Measurements from ENCODE around the gene DIS3L2. TPM values are rescaled to one million over a fixed set of nuclear protein-coding genes. Genes with fewer than 3 reads are reported as not detected.
A peak's percentile ranks its signal among the peaks of the same experiment; 100 is the strongest.
"Not testable (repeated sequence)": the region's sequence is repeated elsewhere in the genome, so short reads cannot be mapped to it uniquely, and the experiment has no call there.

DIS3L2 gene
- total RNA-seq, 1 experiment from 2014 or later, result 15.8 TPM

GRCh38 chr2:232351686-232352510, 390.4 kb downstream of the DIS3L2 start:
- DNase-seq, result no peak
- Histone ChIP-seq H3K9me3 (ENCODE audit: low read length) (no peaks in the 10 kb centered on the region), H3K79me2 (ENCODE audit: low read length) (no peaks in the 10 kb centered on the region), H3K9ac (ENCODE audit: low read length) (no peak overlapping the region), H3K9me2 (replicated peaks; ENCODE audit: insufficient read depth, low read length) (no peaks in the 10 kb centered on the region), H2AFZ (ENCODE audit: low read length) (no peak overlapping the region), H3K27me3 (ENCODE audit: low read length) (no peaks in the 10 kb centered on the region), H3K36me3 (ENCODE audit: insufficient read depth, low read length) (no peaks in the 10 kb centered on the region), H3K4me3 (ENCODE audit: low read length) (no peak overlapping the region), H3K4me2 (ENCODE audit: low read depth, low read length, poor library complexity, severe bottlenecking) (no peak overlapping the region), H4K20me1 (ENCODE audit: insufficient read depth, low read depth, low read length) (no peaks in the 10 kb centered on the region), H3K4me1 (ENCODE audit: low read length) (no peaks in the 10 kb centered on the region), H3K27ac (ENCODE audit: low read length) (no peak overlapping the region)

- H3K27me3 ChIP-seq (ENCODE audit: low read length), result no peaks in the 10 kb centered on the region
Observed at GRCh38 chr2:232352511-232353091, 391.1 kb downstream of the DIS3L2 start.

GRCh38 chr2:232353096-232353495, 391.6 kb downstream of the DIS3L2 start:
- Histone ChIP-seq H3K9ac (ENCODE audit: low read length) (no peak overlapping the region), H4K20me1 (ENCODE audit: insufficient read depth, low read depth, low read length) (no peaks in the 10 kb centered on the region), H3K4me1 (ENCODE audit: low read length) (no peaks in the 10 kb centered on the region), H3K4me3 (ENCODE audit: low read length) (no peak overlapping the region), H3K36me3 (ENCODE audit: insufficient read depth, low read length) (no peaks in the 10 kb centered on the region), H3K9me2 (replicated peaks; ENCODE audit: insufficient read depth, low read length) (no peaks in the 10 kb centered on the region), H3K9me3 (ENCODE audit: low read length) (no peaks in the 10 kb centered on the region), H3K4me2 (ENCODE audit: low read depth, low read length, poor library complexity, severe bottlenecking) (no peak overlapping the region), H3K79me2 (ENCODE audit: low read length) (no peaks in the 10 kb centered on the region), H2AFZ (ENCODE audit: low read length) (no peak overlapping the region), H3K27ac (ENCODE audit: low read length) (no peak overlapping the region), H3K27me3 (ENCODE audit: low read length) (no peaks in the 10 kb centered on the region)
- DNase-seq, result no peak

More at GRCh38 chr2:232352511-232353091, 391.1 kb downstream of the DIS3L2 start:
- no peak overlapping the region for H3K27ac ChIP-seq (ENCODE audit: low read length)
- no peaks in the 10 kb centered on the region for H3K9me3 ChIP-seq (ENCODE audit: low read length)
- H3K9ac ChIP-seq (ENCODE audit: low read length), result no peak overlapping the region
- no peaks in the 10 kb centered on the region for H3K36me3 ChIP-seq (ENCODE audit: insufficient read depth, low read length)
- H3K4me3 ChIP-seq (ENCODE audit: low read length), result no peak overlapping the region
- no peaks in the 10 kb centered on the region for H3K9me2 ChIP-seq (replicated peaks; ENCODE audit: insufficient read depth, low read length)
- DNase-seq, result no peak
- H4K20me1 ChIP-seq (ENCODE audit: insufficient read depth, low read depth, low read length), result no peaks in the 10 kb centered on the region
- H3K4me2 ChIP-seq (ENCODE audit: low read depth, low read length, poor library complexity, severe bottlenecking), result no peak overlapping the region
- no peak overlapping the region for H2AFZ ChIP-seq (ENCODE audit: low read length)
- no peaks in the 10 kb centered on the region for H3K79me2 ChIP-seq (ENCODE audit: low read length)
- no peaks in the 10 kb centered on the region for H3K4me1 ChIP-seq (ENCODE audit: low read length)

GRCh38 chr2:232353660-232354059, 392.1 kb downstream of the DIS3L2 start:
- no peak for DNase-seq
- Histone ChIP-seq H3K79me2 (ENCODE audit: low read length) (no peaks in the 10 kb centered on the region), H3K4me3 (ENCODE audit: low read length) (no peak overlapping the region), H3K4me1 (ENCODE audit: low read length) (no peaks in the 10 kb centered on the region), H3K4me2 (ENCODE audit: low read depth, low read length, poor library complexity, severe bottlenecking) (no peak overlapping the region), H3K27ac (ENCODE audit: low read length) (no peak overlapping the region), H3K9ac (ENCODE audit: low read length) (no peak overlapping the region), H2AFZ (ENCODE audit: low read length) (no peak overlapping the region), H3K27me3 (ENCODE audit: low read length) (no peaks in the 10 kb centered on the region), H3K36me3 (ENCODE audit: insufficient read depth, low read length) (no peaks in the 10 kb centered on the region), H4K20me1 (ENCODE audit: insufficient read depth, low read depth, low read length) (no peaks in the 10 kb centered on the region), H3K9me2 (replicated peaks; ENCODE audit: insufficient read depth, low read length) (no peaks in the 10 kb centered on the region), H3K9me3 (ENCODE audit: low read length) (no peaks in the 10 kb centered on the region)

GRCh38 chr2:232354069-232354468, 392.6 kb downstream of the DIS3L2 start:
- H3K4me3 ChIP-seq (ENCODE audit: low read length), result no peak overlapping the region
- DNase-seq, result no peak
- no peaks in the 10 kb centered on the region for H3K27me3 ChIP-seq (ENCODE audit: low read length)
- no peaks in the 10 kb centered on the region for H3K9me2 ChIP-seq (replicated peaks; ENCODE audit: insufficient read depth, low read length)
- H4K20me1 ChIP-seq (ENCODE audit: insufficient read depth, low read depth, low read length), result no peaks in the 10 kb centered on the region
- H3K27ac ChIP-seq (ENCODE audit: low read length), result no peak overlapping the region
- H3K36me3 ChIP-seq (ENCODE audit: insufficient read depth, low read length), result no peaks in the 10 kb centered on the region
- H3K4me1 ChIP-seq (ENCODE audit: low read length), result no peaks in the 10 kb centered on the region
- no peak overlapping the region for H3K9ac ChIP-seq (ENCODE audit: low read length)
- no peak overlapping the region for H3K4me2 ChIP-seq (ENCODE audit: low read depth, low read length, poor library complexity, severe bottlenecking)
- no peaks in the 10 kb centered on the region for H3K79me2 ChIP-seq (ENCODE audit: low read length)
- no peaks in the 10 kb centered on the region for H3K9me3 ChIP-seq (ENCODE audit: low read length)
- no peak overlapping the region for H2AFZ ChIP-seq (ENCODE audit: low read length)

- Histone ChIP-seq H3K4me1 (ENCODE audit: low read length) (peaks cover 7% of the 10 kb centered on the region), H3K27ac (ENCODE audit: low read length) (no peak overlapping the region), H3K9me3 (ENCODE audit: low read length) (no peaks in the 10 kb centered on the region), H3K4me2 (ENCODE audit: low read depth, low read length, poor library complexity, severe bottlenecking) (no peak overlapping the region), H3K36me3 (ENCODE audit: insufficient read depth, low read length) (no peaks in the 10 kb centered on the region), H3K79me2 (ENCODE audit: low read length) (no peaks in the 10 kb centered on the region), H3K9me2 (replicated peaks; ENCODE audit: insufficient read depth, low read length) (no peaks in the 10 kb centered on the region), H2AFZ (ENCODE audit: low read length) (no peak overlapping the region), H3K27me3 (ENCODE audit: low read length) (no peaks in the 10 kb centered on the region), H3K9ac (ENCODE audit: low read length) (no peak overlapping the region), H3K4me3 (ENCODE audit: low read length) (no peak overlapping the region), H4K20me1 (ENCODE audit: insufficient read depth, low read depth, low read length) (no peaks in the 10 kb centered on the region)
- no peak for DNase-seq
Observed at GRCh38 chr2:232361646-232362045, 400.1 kb downstream of the DIS3L2 start.

GRCh38 chr2:232362174-232362900, 400.8 kb downstream of the DIS3L2 start:
- no peak overlapping the region for H2AFZ ChIP-seq (ENCODE audit: low read length)
- no peaks in the 10 kb centered on the region for H3K9me2 ChIP-seq (replicated peaks; ENCODE audit: insufficient read depth, low read length)
- no peak overlapping the region for H3K4me3 ChIP-seq (ENCODE audit: low read length)
- no peak overlapping the region for H3K4me2 ChIP-seq (ENCODE audit: low read depth, low read length, poor library complexity, severe bottlenecking)
- H3K9me3 ChIP-seq (ENCODE audit: low read length), result no peaks in the 10 kb centered on the region
- peaks cover 7% of the 10 kb centered on the region for H3K4me1 ChIP-seq (ENCODE audit: low read length)
- H3K9ac ChIP-seq (ENCODE audit: low read length), result no peak overlapping the region
- no peaks in the 10 kb centered on the region for H3K27me3 ChIP-seq (ENCODE audit: low read length)
- no peaks in the 10 kb centered on the region for H4K20me1 ChIP-seq (ENCODE audit: insufficient read depth, low read depth, low read length)
- DNase-seq, result no peak
- no peaks in the 10 kb centered on the region for H3K36me3 ChIP-seq (ENCODE audit: insufficient read depth, low read length)
- H3K27ac ChIP-seq (ENCODE audit: low read length), result no peak overlapping the region
- no peaks in the 10 kb centered on the region for H3K79me2 ChIP-seq (ENCODE audit: low read length)

- Histone ChIP-seq H3K9ac (ENCODE audit: low read length) (peak overlapping the region; percentile 41), H3K4me2 (ENCODE audit: low read depth, low read length, poor library complexity, severe bottlenecking) (peak overlapping the region; percentile 67), H3K4me3 (ENCODE audit: low read length) (peak overlapping the region; percentile 58), H2AFZ (ENCODE audit: low read length) (peak overlapping the region; percentile 99; the same call in 1 of the 2 replicates)
- H3K27ac ChIP-seq (ENCODE audit: low read length); H3K27me3 ChIP-seq (ENCODE audit: low read length); H3K4me1 ChIP-seq (ENCODE audit: low read length); DNase-seq; H3K36me3 ChIP-seq (ENCODE audit: insufficient read depth, low read length); H3K9me3 ChIP-seq (ENCODE audit: low read length); H3K79me2 ChIP-seq (ENCODE audit: low read length); H4K20me1 ChIP-seq (ENCODE audit: insufficient read depth, low read depth, low read length); H3K9me2 ChIP-seq (replicated peaks; ENCODE audit: insufficient read depth, low read length): not testable (repeated sequence)
Observed at GRCh38 chr2:232363064-232363783, 401.7 kb downstream of the DIS3L2 start.

Data from Karpas-422 (cell line).